RPMI7951 (cell line): Measurements from ENCODE around the gene PCDHB14. TPM values are rescaled to one million over a fixed set of nuclear protein-coding genes. Genes with fewer than 3 reads are reported as not detected.
"Not testable (repeated sequence)": the region's sequence is repeated elsewhere in the genome, so short reads cannot be mapped to it uniquely, and the experiment has no call there.

Experiments used
- DNase-seq: peaks from one replicate; pipeline ENCODE4 v3.0.0-alpha.2; 2012; ENCODE audit warnings: low read depth
- total RNA-seq: library from RNA; depleted of rRNA; stranded (reverse); fragments of >200 nt; shearing (Covaris generic); gene quantifications from 2 replicates; pipeline ENCODE4 v1.2.3, GENCODE V29; 2014; rRNA removed

PCDHB14 gene
- total RNA-seq: 0.72 and 0.88 TPM in 2 replicates

GRCh38 chr5:141223112-141223783 is at the start of gene PCDHB14:
TSS of gene PCDHB14 (plus strand) at chr5:141223343. CDS start at chr5:141223506, 163 bp downstream.
- DNase-seq: peak; percentile 40

GRCh38 chr5:141174291-141175104 is 48.6 kb upstream of the PCDHB14 start:
- DNase-seq: not testable (repeated sequence)

GRCh38 chr5:141175933-141176332 is 47.2 kb upstream of the PCDHB14 start:
- DNase-seq: no peak

- peak; percentile 49 for DNase-seq
Observed at GRCh38 chr5:141177577-141178191, 45.5 kb upstream of the PCDHB14 start, which contains the start of gene PCDHB8. TSS of gene PCDHB8 (plus strand) at chr5:141177790. CDS start at chr5:141178035, 245 bp downstream.

- DNase-seq: not testable (repeated sequence)
Observed at GRCh38 chr5:141179371-141179770, 43.8 kb upstream of the PCDHB14 start.

- not testable (repeated sequence) for DNase-seq
Observed at GRCh38 chr5:141179876-141180275, 43.3 kb upstream of the PCDHB14 start.

GRCh38 chr5:141180313-141180712 is 42.8 kb upstream of the PCDHB14 start:
- DNase-seq: no peak

GRCh38 chr5:141182248-141182647 is 40.9 kb upstream of the PCDHB14 start, which contains the start of gene PCDHB16:
TSS of gene PCDHB16 (plus strand) at chr5:141182387. CDS start at chr5:141182560, 173 bp downstream.
- peak; percentile 68 for DNase-seq

GRCh38 chr5:141184117-141184855 is 38.9 kb upstream of the PCDHB14 start:
- DNase-seq: not testable (repeated sequence)

- peak; percentile 37 for DNase-seq
Observed at GRCh38 chr5:141186897-141187512, 36.1 kb upstream of the PCDHB14 start, which contains the start of gene PCDHB9. TSS of gene PCDHB9 (plus strand) at chr5:141187161. CDS start at chr5:141187319, 158 bp downstream.

- DNase-seq: not testable (repeated sequence)
Observed at GRCh38 chr5:141188682-141189081, 34.5 kb upstream of the PCDHB14 start.

- not testable (repeated sequence) for DNase-seq
Observed at GRCh38 chr5:141189131-141189530, 34.0 kb upstream of the PCDHB14 start.

- DNase-seq: peak; percentile 44
Observed at GRCh38 chr5:141192110-141192725, 30.9 kb upstream of the PCDHB14 start, which contains the start of gene PCDHB10. TSS of gene PCDHB10 (plus strand) at chr5:141192353. CDS start at chr5:141192553, 200 bp downstream.

GRCh38 chr5:141194332-141194731 is 28.8 kb upstream of the PCDHB14 start:
- not testable (repeated sequence) for DNase-seq

- DNase-seq: no peak
Observed at GRCh38 chr5:141196363-141196762, 26.8 kb upstream of the PCDHB14 start.

GRCh38 chr5:141199359-141200235 is 23.5 kb upstream of the PCDHB14 start, which contains the start of gene PCDHB11:
TSS of gene PCDHB11 (plus strand) at chr5:141199627. CDS start at chr5:141199775, 148 bp downstream.
- no peak for DNase-seq

- not testable (repeated sequence) for DNase-seq
Observed at GRCh38 chr5:141201126-141201525, 22.0 kb upstream of the PCDHB14 start.

- not testable (repeated sequence) for DNase-seq
Observed at GRCh38 chr5:141201646-141202045, 21.5 kb upstream of the PCDHB14 start.

- peak; percentile 56 for DNase-seq
Observed at GRCh38 chr5:141208478-141208877, 14.7 kb upstream of the PCDHB14 start, which contains the start of gene PCDHB12. TSS of gene PCDHB12 (plus strand) at chr5:141208719. CDS start at chr5:141208908, 189 bp downstream.
